ENCODE measurements around the gene PAX2.

DNA sequence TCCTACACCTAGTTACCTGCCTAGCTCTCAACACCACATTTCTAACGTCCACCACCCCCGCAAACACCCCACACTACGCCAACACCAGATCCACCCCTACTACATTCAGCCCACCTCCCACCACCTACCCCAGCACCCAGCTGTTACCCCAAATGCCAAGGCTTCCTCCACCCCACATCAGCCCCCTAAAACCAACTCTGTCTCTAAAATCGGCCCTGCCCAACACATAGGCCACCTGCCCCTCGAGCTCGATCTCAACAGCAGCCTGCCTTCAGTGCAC lies 114.0 kb downstream of the PAX2 start:
- TF ChIP-seq, protein P1, sequence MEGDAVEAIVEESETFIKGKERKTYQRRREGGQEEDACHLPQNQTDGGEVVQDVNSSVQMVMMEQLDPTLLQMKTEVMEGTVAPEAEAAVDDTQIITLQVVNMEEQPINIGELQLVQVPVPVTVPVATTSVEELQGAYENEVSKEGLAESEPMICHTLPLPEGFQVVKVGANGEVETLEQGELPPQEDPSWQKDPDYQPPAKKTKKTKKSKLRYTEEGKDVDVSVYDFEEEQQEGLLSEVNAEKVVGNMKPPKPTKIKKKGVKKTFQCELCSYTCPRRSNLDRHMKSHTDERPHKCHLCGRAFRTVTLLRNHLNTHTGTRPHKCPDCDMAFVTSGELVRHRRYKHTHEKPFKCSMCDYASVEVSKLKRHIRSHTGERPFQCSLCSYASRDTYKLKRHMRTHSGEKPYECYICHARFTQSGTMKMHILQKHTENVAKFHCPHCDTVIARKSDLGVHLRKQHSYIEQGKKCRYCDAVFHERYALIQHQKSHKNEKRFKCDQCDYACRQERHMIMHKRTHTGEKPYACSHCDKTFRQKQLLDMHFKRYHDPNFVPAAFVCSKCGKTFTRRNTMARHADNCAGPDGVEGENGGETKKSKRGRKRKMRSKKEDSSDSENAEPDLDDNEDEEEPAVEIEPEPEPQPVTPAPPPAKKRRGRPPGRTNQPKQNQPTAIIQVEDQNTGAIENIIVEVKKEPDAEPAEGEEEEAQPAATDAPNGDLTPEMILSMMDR (IDR thresholded peaks at IDR 0.05): no peak
- no peak for TF ChIP-seq ZFX (IDR thresholded peaks at IDR 0.05; ENCODE audit: borderline replicate concordance)
